IPS-NIHi7 (cell line): ENCODE data around the gene MED17.
"Not testable (repeated sequence)": the region's sequence is repeated elsewhere in the genome, so short reads cannot be mapped to it uniquely, and the experiment has no call there.

ENCODE experiments used
- DNase-seq: peaks from one replicate; pipeline ENCODE4 v3.0.0; 2012; ENCODE audit warnings: mixed read lengths; ENCODE audit errors: extremely low spot score

The MED17 gene

GRCh38 chr11:93784145-93784934 is at the start of gene MED17:
Gene MED17 (plus strand): TSS chr11:93784282. CDS start chr11:93784514, 232 bp downstream.
- DNase-seq, result peak; percentile 97

GRCh38 chr11:93734427-93735222 is 49.5 kb upstream of the MED17 start:
- no peak for DNase-seq

- DNase-seq, result no peak
These were observed 48.5 kb upstream of the MED17 start for GRCh38 chr11:93735627-93736026.

GRCh38 chr11:93736129-93736528 is 48.0 kb upstream of the MED17 start:
- DNase-seq, result no peak

GRCh38 chr11:93737904-93738612 is 46.0 kb upstream of the MED17 start:
- no peak for DNase-seq

GRCh38 chr11:93738647-93739081 is 45.4 kb upstream of the MED17 start:
- DNase-seq, result no peak

- no peak for DNase-seq
These were observed 43.9 kb upstream of the MED17 start for GRCh38 chr11:93740031-93740729.

- no peak for DNase-seq
These were observed 43.4 kb upstream of the MED17 start for GRCh38 chr11:93740730-93741093.

- peak; percentile 91 for DNase-seq
These were observed 42.8 kb upstream of the MED17 start, which contains the start of the genes C11orf54 and TAF1D for GRCh38 chr11:93741094-93741881. Gene C11orf54 (plus strand): TSS chr11:93741672. CDS start chr11:93747394, 5,722 bp downstream. Gene TAF1D (minus strand): TSS chr11:93741495. CDS start chr11:93739304, 2,191 bp downstream.

- DNase-seq, result peak; percentile 57
These were observed 42.2 kb upstream of the MED17 start for GRCh38 chr11:93741882-93742226.

- DNase-seq, result no peak
These were observed 40.8 kb upstream of the MED17 start for GRCh38 chr11:93743291-93743690.

GRCh38 chr11:93744669-93745004 is 39.4 kb upstream of the MED17 start:
- no peak for DNase-seq

- not testable (repeated sequence) for DNase-seq
These were observed 38.9 kb upstream of the MED17 start for GRCh38 chr11:93745005-93745755.

- no peak for DNase-seq
These were observed 38.0 kb upstream of the MED17 start for GRCh38 chr11:93746101-93746500.

GRCh38 chr11:93747122-93747521 is 37.0 kb upstream of the MED17 start:
- DNase-seq, result no peak

GRCh38 chr11:93751001-93751400 is 33.1 kb upstream of the MED17 start:
- DNase-seq, result no peak

- no peak for DNase-seq
These were observed 30.8 kb upstream of the MED17 start for GRCh38 chr11:93753241-93753640.

GRCh38 chr11:93756748-93757147 is 27.3 kb upstream of the MED17 start:
- no peak for DNase-seq

- DNase-seq, result no peak
These were observed 26.8 kb upstream of the MED17 start for GRCh38 chr11:93757301-93757700.
